ENCODE results near the gene MIEF2. TPM values are rescaled to one million over a fixed set of nuclear protein-coding genes. Genes with fewer than 3 reads are reported as not detected.

MIEF2 gene
- polyA plus RNA-seq, 1 experiment = 12.0 TPM

- H3K36me3 ChIP-seq (ENCODE audit: control insufficient read depth, insufficient read depth, low read length) = no peaks in the 10 kb centered on the region
- CTCF ChIA-PET = interaction anchor here (1.3 to 1.4 kb wide), 2 partner anchors 9 to 24 kb away, joined by 5 to 6 read pairs; no protein-coding TSS in a partner anchor
- no peak overlapping the region for H3K4me3 ChIP-seq (ENCODE audit: low read depth, low read length)
- TF ChIP-seq CTCF (IDR thresholded peaks at IDR 0.05; ENCODE audit: insufficient read depth, low read depth, low read length) = no peak
- DNase-seq (ENCODE audit: low read depth) = no peak
- POLR2A ChIA-PET = no interaction called here
- H3K27me3 ChIP-seq (ENCODE audit: control insufficient read depth, insufficient read depth, low read length) = no peaks in the 10 kb centered on the region
These were observed 36.4 kb upstream of the MIEF2 start for GRCh38 chr17:18224053-18224386.

- DNase-seq (ENCODE audit: low read depth) = no peak
- Histone ChIP-seq H3K4me3 (ENCODE audit: low read depth, low read length) (no peak overlapping the region), H3K36me3 (ENCODE audit: control insufficient read depth, insufficient read depth, low read length) (no peaks in the 10 kb centered on the region), H3K27me3 (ENCODE audit: control insufficient read depth, insufficient read depth, low read length) (no peaks in the 10 kb centered on the region)
- no peak for TF ChIP-seq CTCF (IDR thresholded peaks at IDR 0.05; ENCODE audit: insufficient read depth, low read depth, low read length)
- POLR2A ChIA-PET = no interaction called here
- CTCF ChIA-PET = interaction anchor here (1.3 to 1.4 kb wide), 2 partner anchors 10 to 23 kb away, joined by 5 to 6 read pairs; no protein-coding TSS in a partner anchor
These were observed 35.9 kb upstream of the MIEF2 start for GRCh38 chr17:18224387-18225120.

GRCh38 chr17:18225121-18225641, 35.3 kb upstream of the MIEF2 start, which contains the start of gene LLGL1:
LLGL1 (plus strand) TSS chr17:18225635; CDS start chr17:18225683, 48 bp downstream.
- DNase-seq (ENCODE audit: low read depth) = peak; percentile 45
- Histone ChIP-seq H3K27me3 (ENCODE audit: control insufficient read depth, insufficient read depth, low read length) (no peaks in the 10 kb centered on the region), H3K4me3 (ENCODE audit: low read depth, low read length) (peak within 1 kb of the TSS; percentile 94), H3K36me3 (ENCODE audit: control insufficient read depth, insufficient read depth, low read length) (no peaks in the 10 kb centered on the region; the same call in 1 of the 2 replicates)
- ChIA-PET POLR2A (no interaction called here), CTCF (no interaction called here)
- TF ChIP-seq CTCF (IDR thresholded peaks at IDR 0.05; ENCODE audit: insufficient read depth, low read depth, low read length) = no peak

- ChIA-PET CTCF (no interaction called here), POLR2A (no interaction called here)
- Histone ChIP-seq H3K36me3 (ENCODE audit: control insufficient read depth, insufficient read depth, low read length) (no peaks in the 10 kb centered on the region; the same call in 1 of the 2 replicates), H3K27me3 (ENCODE audit: control insufficient read depth, insufficient read depth, low read length) (no peaks in the 10 kb centered on the region), H3K4me3 (ENCODE audit: low read depth, low read length) (peak overlapping the region; percentile 94)
- no peak for DNase-seq (ENCODE audit: low read depth)
- no peak for TF ChIP-seq CTCF (IDR thresholded peaks at IDR 0.05; ENCODE audit: insufficient read depth, low read depth, low read length)
These were observed 34.7 kb upstream of the MIEF2 start for GRCh38 chr17:18225642-18226283.

GRCh38 chr17:18226284-18226945, 34.0 kb upstream of the MIEF2 start:
- H3K27me3 ChIP-seq (ENCODE audit: control insufficient read depth, insufficient read depth, low read length) = no peaks in the 10 kb centered on the region
- peak overlapping the region; percentile 94 for H3K4me3 ChIP-seq (ENCODE audit: low read depth, low read length)
- TF ChIP-seq CTCF (IDR thresholded peaks at IDR 0.05; ENCODE audit: insufficient read depth, low read depth, low read length) = no peak
- DNase-seq (ENCODE audit: low read depth) = no peak
- H3K36me3 ChIP-seq (ENCODE audit: control insufficient read depth, insufficient read depth, low read length) = no peaks in the 10 kb centered on the region; the same call in 1 of the 2 replicates
- ChIA-PET POLR2A (no interaction called here), CTCF (interaction anchor here (0.6 kb wide), 1 partner anchor 84 kb away, joined by 3 read pairs; no protein-coding TSS in a partner anchor)

Data from BJ (cell line).